HG02840 (cell line): ENCODE results near the gene MICALL1.
"Not testable (repeated sequence)": the region's sequence is repeated elsewhere in the genome, so short reads cannot be mapped to it uniquely, and the experiment has no call there.

Source experiments
- ATAC-seq: cut with Tn5 transposase; IDR thresholded peaks from one replicate; pipeline ENCODE4 v1.9.1; 2021; ENCODE audit warnings: mild to moderate bottlenecking, moderate library complexity, moderate number of reproducible peaks; ENCODE audit not compliant: unreplicated experiment, low FRiP score

MICALL1 gene

DNA sequence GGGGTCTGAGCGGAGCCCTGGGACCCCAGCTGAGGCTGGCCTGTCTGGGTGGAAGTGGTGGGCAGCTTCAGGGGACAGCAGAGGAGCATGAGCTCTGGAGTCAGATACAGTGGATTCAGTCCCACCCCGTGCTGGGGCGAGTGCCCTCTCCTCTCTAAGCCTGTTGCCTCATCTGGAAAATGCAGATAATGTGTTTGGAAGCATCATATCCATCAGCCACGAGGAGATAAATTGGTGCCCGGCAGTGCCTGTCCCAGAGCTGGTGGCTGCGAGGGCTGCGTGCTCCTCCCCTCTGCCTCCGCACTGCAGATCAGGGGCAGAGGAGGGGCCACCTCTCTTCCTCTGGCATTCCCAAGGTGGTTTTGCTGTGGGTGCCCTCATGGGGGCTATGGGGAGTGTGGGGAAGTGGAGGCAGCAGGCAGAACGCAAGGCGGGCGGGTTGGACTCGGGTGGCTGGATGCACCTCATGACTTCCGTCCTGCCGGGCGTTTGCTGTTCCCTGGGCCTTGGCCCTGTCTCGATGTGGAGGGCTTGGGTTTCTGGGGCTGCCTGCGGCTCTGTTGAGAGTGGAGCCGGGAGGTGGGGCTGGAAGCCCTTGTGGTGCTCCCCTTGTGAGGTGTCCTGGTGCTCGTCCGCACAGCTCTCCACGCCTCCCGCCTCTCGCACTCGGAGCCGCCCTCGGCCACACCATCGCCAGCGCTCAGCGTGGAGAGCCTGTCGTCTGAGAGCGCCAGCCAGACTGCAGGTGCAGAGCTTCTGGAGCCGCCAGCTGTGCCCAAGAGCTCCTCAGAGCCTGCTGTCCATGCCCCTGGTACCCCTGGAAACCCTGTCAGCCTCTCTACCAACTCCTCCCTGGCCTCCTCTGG, 20.9 kb downstream of the MICALL1 start:
- no peak for ATAC-seq

DNA sequence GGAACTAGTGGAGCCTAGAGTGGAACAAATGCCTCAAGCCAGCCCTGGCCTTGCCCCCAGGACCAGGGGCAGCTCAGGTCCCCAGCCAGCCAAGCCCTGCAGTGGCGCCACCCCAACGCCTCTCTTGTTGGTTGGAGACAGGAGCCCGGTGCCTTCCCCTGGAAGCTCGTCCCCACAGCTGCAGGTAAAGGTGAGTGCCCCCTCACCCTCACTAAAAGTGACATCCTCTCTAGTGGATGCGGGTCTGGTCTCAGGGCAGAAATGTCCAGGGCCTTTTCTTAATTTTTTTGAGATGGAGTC, 21.5 kb downstream of the MICALL1 start:
- ATAC-seq: no peak

DNA sequence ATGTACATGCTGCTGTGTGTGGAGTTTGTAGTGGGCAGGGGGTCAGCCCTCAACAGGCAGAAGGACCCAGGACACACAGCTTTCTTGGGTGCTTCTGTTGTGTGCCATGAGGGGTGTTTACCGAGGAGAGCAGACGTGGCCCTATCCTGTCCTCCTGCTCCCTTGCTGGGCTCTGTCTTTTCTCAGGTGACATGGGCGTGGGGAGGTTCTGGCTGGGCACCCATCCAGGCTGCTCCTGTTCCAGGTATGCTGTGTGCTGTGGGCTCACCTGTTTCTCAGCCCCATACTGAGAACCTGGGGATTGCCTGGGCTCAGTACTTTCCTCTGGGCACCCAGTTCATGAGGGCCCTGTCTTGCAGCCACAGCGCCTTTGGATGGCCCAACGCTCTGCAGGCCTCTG, 23.3 kb downstream of the MICALL1 start:
- no peak for ATAC-seq

DNA sequence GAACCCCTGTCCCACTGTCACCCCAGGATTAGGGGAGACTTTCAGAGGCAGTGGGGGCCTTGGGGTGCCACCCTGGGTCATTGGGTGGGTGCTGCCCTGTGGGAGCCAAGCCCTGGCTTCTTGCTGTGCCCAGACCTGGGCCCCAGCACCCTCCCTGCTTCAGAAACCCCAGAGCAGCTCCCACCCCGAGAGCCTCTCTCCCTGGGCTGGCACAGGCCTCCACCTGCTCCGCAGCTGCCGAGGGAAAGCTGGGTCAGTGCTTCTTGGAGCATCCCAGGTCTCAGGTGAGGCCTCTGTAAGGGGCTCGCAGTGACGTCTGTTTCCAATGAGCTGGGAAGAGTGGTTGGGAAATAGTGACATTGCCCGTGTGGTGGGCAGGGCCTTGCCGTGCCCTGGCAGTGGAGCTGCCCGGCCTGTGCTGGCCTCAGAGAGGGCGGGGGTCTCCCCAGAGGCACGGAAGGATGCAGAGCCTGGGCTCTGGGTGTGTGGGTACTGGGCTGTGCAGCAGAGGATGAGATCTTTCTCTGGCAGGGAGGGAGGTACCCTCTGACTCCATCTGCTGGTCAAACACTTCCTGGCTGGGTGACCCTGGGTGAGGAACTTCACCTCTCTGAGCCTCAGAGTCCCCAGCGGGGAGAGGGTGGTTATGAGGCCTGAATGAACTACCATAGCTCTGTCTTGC, 24.3 kb downstream of the MICALL1 start:
- ATAC-seq: no peak

DNA sequence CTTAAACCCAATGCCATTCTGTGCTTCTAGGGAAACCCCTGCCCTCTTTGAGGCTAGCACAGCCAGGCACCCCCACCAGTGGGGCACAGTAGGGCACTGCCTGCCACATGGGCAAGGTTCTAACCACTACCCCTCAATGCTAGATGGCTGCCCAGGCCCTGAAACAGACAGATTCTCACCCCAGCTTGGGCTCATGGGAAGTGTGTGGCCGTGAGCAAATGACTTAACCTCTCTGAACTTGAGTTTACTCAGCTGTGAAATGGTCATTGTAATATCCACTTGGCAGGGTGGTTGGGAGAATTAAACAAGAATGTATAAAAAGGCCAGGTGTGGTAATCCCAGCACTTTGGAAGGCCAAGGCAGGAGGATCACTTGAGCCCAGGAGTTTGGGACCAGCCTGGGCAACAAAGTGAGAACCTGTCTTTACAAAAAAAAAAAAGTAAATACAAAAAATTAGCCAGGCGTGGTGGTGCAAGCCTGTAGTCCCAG, 24.9 kb downstream of the MICALL1 start:
- no peak for ATAC-seq

DNA sequence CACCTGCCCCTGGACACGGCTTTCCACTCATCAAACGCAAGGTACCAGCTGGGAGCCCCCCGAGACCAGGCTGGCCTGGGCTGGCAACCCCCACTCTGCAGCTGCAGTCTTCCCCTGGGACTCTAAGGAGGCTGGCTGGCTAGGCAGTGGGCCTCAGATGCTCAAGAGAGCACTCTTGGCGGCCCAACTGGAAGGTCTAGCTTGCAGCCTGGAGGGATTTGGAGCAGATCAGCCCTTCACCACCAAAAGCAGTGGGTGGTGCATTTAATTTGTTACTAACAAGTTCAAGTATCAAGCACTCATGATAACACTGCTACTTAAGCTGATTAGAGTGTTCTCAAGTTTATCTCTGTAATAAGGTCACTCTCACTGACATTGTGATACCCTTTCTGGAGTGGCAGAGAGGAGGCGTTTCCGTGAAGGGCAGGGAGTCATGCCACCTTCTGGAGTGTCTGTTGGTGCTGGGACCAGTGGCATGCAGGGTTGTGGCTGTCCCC, 25.8 kb downstream of the MICALL1 start:
- ATAC-seq: no peak

DNA sequence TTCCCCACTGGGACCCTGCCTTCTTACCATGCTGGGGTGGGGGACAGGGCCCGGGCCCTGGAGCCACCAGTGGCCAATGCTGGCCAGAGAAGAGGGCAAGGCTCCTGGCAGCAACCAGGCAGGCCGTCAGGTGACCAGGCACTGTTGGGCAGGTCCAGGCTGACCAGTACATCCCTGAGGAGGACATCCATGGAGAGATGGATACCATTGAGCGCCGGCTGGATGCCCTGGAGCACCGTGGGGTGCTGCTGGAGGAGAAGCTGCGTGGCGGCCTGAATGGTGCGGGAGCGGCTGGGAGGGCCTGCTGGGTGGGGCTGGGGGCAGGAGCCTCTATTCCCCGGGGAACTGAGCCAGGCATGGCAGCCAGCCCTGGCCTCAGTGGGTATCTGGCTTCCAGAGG, 26.3 kb downstream of the MICALL1 start:
- no peak for ATAC-seq

DNA sequence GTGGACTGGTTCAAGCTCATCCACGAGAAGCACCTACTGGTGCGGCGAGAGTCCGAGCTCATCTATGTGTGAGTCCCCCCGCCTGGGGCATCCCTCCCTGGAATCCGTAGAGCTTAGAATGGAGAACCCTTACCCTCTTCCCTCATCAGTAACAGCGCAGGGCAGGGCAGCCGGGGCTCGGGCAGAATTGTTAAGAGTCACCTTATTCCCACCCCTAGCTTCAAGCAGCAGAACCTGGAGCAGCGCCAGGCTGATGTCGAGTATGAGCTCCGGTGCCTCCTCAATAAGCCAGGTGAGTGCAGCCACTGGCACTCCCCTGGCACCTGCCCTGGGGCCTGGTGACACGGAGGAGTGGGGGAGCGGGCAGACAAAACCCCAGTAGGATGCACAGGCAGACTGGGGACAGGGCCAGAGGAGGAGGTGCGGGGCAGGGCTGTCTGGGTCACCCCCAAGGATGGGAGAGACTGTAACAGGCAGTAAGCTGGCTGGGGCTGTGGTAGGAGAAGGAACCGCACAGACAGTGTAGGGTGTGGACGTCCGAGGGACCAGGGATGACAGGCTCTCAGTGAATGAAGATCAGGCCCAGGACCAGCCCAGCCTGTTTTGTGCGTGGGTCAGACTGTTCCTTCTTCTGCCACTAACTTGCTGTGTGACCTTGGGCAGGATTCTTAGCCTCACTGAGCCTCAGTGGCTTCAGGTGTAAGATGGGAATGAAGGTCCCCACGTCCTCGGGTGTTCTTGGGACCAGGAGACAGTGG, 26.9 kb downstream of the MICALL1 start:
- ATAC-seq: no peak

DNA sequence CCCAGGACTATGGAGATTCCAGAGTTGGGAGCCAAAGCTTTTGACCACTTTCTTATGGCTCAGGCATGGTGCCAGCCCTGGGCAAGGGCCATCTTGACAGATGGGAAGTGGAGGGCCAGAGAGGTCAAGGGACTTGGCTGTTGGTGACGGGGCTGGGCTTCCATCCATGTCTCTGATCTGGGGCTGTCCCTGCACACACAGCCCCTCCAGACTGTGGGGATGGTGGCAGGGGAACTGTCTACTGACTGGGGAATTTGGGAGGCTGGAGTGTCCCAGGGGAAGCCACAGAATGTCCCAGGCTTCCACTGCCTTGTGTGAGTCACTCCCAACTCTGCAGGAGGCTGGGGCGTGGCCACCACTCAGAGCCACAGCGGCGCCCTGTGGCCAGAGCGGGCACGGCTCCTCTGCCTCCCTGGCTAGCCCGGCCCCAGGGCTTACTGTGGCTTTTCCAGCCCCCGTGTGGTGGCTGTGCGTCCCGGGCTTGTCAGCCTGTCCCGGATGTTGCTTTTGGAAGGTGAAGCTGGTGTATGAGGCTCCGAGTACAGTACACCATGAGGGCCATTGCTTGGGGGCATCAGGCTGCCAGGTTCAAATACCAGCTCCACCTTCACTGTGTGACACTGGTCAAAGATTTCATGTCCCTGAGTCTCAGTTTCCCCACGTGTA, 27.7 kb downstream of the MICALL1 start:
- no peak for ATAC-seq

DNA sequence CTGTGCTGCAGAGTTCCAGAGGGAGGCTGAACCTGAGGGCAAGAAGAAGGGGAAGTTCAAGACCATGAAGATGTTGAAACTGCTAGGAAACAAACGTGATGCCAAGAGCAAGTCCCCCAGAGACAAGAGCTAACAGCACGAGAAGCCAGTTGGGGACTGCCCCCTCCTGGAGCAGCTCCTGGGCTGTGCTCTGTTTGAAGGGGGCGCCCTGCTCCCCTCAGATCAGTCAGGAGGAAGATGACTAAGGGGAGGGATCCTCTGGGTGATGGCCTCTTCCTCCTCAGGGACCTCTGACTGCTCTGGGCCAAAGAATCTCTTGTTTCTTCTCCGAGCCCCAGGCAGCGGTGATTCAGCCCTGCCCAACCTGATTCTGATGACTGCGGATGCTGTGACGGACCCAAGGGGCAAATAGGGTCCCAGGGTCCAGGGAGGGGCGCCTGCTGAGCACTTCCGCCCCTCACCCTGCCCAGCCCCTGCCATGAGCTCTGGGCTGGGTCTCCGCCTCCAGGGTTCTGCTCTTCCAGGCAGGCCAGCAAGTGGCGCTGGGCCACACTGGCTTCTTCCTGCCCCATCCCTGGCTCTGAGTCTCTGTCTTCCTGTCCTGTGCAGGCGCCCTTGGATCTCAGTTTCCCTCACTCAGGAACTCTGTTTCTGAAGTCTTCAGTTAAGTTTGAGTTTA, 34.7 kb downstream of the MICALL1 start:
- no peak for ATAC-seq

DNA sequence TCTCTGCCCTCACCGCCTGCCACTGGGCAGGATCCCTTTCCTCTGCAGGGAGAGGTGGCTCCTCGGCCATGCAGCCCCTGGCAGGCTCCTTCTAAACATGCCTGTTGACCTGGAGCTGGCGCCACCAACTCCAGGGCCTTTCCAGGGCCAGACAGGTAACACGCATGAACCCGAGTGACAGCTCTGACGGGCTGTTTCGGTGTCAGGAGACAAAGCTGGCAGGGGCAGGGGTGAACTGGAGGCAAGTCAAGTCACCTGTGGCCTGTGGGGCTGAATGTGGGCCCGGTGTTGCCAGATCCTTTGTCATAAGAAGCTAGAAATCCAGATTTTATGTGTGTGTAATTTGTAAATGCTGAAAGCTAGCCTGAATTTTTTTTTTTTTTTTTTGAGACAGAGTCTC, 36.0 kb downstream of the MICALL1 start:
- ATAC-seq: no peak

DNA sequence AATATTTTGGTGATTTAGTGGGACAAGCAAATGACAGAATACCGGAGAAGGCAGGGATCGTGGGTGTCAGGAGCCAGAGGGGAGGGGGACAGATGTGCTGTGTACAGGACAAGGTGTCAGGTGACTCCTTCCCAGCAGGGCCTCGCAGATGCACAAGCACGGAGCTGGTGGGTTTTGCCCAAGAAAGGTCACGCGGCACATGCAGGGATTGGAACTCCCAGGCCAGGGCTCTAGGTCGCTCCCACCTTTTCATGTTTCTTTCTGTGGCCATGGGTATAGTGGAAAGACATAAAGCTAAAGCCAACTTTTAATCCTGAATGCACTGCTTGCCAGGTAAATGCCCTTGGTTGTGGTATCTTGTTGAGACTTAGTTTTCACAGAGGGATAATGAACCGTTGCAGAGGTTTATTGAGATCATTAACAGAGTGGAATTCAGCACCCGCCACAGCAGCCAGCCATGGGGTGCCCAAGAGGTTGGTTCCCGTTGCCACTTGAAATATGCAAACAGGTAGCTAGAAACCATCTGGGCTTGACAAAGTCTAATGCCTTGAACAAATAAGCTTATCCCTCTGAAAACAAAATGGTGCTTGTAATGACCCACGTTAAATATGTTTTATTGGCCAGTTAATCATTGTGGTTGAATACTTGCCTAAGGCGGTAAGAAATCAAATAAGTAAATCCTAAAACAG, 37.2 kb downstream of the MICALL1 start:
- no peak for ATAC-seq

DNA sequence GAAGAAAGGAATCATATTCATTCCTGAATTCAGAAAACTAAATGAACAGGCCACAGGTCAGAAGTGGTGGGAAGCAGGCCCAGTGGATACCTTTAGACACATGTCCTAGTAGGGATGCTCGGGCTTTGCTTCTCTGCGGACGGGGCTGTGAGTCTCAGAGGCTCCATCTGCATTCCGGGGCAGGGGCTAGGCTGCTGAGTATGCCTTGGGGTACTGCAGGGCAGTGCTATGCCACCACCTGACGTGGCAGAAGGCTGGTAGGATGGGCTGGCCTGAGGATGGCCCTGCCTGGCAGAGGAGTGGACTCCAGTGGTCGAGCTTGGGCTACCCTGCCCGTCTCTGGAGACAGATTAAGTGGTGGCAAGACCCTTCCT, 37.7 kb downstream of the MICALL1 start:
- ATAC-seq: no peak

DNA sequence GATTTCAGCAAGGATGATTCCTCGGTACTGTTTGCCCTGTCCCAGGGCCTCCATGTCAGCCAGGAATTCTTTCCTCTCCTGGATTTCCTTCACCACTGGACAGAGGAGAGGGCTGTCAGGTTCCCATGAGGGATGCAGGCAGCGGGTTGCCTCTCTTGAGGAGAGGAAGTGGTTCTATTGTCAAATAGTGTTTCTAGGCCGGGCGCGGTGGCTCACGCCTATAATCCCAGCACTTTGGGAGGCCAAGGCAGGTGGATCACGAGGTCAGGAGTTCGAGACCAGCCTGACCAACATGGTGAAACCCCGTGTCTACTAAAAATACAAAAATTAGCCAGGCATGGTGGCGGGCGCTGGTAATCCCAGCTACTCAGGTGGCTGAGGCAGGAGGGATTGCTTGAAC, 38.3 kb downstream of the MICALL1 start:
- ATAC-seq: not testable (repeated sequence)

DNA sequence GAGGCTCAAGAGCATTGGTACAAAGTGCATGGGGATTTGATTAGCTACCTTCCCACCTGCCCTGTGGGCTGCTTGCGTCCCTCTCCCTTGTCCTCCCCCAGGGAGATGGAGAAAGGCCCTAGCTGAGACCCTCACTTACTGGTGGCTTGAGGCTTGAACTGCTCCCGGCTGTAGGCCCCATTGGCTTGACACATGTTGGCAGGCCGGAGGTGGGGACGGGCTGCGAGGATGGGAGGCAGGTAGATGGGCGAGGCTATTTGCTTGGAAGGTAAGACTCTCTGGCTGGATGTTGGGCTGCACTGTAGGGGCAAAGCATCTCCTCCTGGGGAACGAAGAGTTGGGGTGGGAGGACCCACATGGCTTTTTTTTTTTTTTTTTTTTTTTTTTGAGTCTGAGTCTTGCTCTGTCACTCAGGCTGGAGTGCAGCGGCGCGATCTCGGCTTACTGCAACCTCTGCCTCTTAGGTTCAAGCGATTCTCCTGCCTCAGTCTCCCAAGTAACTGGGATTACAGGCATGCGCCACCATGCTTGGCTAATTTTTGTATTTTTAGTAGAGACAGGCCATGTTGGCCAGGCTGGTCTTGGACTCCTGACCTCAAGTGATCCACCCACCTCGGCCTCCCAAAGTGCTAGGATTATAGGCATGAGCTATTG, 41.2 kb downstream of the MICALL1 start:
- not testable (repeated sequence) for ATAC-seq

DNA sequence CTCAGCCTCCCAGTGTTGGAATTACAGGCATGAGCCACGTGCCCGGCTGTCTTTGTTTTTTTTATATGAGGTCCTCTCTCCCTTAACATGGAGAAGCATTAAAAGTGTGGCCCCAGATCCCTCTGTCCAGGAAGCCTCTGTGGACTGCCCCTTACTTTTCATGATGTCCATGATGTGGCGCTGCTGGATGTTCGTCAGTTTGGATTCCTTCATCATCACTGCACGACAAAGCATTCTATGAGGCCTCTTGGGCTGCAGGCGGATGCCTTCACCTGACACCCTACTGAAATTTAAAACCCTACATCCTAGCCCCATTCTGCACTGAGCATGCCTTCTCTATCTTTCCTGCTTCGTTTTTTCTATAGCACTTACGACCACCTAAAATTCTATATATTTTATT, 45.2 kb downstream of the MICALL1 start:
- no peak for ATAC-seq

DNA sequence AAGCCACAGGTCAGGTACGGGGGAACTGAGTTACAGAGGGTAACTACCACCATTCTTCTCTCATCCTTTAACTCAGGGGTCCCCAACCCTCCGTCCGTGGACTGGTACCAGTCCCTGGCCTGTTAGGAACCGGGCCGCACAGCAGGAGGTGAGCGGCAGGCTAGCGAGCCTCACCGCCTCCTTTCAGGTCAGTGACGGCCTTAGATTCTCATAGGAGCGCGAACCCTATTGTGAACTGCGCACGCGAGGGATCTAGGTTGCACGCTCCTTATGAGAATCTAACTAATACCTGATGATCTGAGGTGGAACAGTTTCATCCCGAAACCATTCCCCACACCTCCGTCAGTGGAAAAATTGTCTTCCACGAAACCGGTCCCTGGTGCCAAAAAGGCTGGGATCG, 46.5 kb downstream of the MICALL1 start:
- ATAC-seq: not testable (repeated sequence)

DNA sequence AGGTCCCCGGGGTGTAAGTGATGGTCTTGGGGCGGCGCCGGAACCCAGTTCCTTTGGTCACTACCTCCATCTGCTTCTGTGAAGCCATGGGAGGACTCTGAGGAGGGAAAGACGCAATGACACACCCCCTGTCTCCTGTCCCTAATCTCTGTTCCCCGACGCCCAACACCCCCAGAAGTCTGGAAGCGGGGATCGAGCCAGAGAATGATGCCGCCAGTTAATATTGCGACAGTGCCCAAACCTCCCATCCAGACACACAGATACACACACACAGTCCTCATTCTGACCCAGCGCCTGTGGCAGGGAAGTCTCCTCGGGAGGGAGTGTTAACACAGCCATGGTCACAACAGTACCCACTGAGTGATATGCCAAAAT, 47.0 kb downstream of the MICALL1 start:
- ATAC-seq: no peak
